ENCODE data around the gene SBF1.
"Not testable (repeated sequence)": the region's sequence is repeated elsewhere in the genome, so short reads cannot be mapped to it uniquely, and the experiment has no call there.

The SBF1 gene, protein sequence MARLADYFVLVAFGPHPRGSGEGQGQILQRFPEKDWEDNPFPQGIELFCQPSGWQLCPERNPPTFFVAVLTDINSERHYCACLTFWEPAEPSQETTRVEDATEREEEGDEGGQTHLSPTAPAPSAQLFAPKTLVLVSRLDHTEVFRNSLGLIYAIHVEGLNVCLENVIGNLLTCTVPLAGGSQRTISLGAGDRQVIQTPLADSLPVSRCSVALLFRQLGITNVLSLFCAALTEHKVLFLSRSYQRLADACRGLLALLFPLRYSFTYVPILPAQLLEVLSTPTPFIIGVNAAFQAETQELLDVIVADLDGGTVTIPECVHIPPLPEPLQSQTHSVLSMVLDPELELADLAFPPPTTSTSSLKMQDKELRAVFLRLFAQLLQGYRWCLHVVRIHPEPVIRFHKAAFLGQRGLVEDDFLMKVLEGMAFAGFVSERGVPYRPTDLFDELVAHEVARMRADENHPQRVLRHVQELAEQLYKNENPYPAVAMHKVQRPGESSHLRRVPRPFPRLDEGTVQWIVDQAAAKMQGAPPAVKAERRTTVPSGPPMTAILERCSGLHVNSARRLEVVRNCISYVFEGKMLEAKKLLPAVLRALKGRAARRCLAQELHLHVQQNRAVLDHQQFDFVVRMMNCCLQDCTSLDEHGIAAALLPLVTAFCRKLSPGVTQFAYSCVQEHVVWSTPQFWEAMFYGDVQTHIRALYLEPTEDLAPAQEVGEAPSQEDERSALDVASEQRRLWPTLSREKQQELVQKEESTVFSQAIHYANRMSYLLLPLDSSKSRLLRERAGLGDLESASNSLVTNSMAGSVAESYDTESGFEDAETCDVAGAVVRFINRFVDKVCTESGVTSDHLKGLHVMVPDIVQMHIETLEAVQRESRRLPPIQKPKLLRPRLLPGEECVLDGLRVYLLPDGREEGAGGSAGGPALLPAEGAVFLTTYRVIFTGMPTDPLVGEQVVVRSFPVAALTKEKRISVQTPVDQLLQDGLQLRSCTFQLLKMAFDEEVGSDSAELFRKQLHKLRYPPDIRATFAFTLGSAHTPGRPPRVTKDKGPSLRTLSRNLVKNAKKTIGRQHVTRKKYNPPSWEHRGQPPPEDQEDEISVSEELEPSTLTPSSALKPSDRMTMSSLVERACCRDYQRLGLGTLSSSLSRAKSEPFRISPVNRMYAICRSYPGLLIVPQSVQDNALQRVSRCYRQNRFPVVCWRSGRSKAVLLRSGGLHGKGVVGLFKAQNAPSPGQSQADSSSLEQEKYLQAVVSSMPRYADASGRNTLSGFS (N-terminal part only)

GRCh38 chr22:50474710-50475651 is at the start of gene SBF1:
SBF1 (minus strand) TSS chr22:50475035; CDS start chr22:50474840, 195 bp downstream.
- peak; percentile 76 to 83 for DNase-seq (ENCODE audit: low read depth in 2 of 2)

- DNase-seq (ENCODE audit: low read depth in 2 of 2), result no peak
Measured at GRCh38 chr22:50523806-50524675, 49.2 kb upstream of the SBF1 start.

DNA sequence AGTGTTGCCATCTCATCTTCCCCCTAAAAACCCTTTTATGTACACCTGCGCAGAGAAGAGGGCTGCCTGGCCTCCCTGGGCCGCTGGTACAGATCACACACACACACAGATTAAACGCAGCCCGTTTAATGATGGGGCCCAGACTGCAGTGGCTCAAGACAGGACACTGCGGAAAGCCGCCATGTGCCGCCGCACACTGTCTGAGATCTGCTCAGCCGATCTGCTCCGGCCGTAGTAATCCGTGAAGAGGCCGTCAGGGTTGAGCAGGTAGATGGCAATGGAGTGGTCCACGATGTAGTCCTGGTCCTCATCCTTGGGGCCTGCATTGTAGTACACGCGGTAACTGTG is 48.6 kb upstream of the SBF1 start:
- no peak for DNase-seq (ENCODE audit: low read depth in 2 of 2)

DNA sequence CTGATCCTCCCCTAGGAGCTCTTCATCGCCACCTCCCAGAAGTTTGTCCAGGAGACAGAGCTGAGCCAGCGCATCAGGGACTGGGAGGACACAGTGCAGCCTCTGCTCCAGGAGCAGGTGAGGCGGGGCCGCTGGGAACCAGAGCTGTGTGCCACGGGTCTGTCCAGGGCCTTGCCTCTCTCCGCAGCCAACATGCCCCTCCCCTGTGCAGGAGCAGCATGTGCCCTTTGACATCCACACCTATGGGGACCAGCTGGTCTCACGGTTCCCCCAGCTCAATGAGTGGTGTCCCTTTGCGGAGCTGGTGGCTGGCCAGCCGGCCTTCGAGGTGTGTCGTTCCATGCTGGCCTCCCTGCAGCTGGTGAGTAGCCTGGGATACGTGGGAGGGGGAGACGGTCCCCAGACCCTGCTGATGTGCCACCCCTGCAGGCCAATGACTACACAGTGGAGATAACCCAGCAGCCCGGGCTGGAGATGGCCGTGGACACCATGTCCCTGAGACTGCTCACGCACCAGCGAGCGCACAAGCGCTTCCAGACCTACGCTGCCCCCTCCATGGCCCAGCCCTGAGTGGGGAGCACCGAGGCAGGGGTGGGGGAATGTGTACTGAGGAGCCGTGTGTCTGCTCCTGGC is 48.1 kb upstream of the SBF1 start:
- no peak for DNase-seq (ENCODE audit: low read depth in 2 of 2)

- no peak for DNase-seq (ENCODE audit: low read depth in 2 of 2)
Measured at GRCh38 chr22:50522208-50522805, 47.5 kb upstream of the SBF1 start.

DNA sequence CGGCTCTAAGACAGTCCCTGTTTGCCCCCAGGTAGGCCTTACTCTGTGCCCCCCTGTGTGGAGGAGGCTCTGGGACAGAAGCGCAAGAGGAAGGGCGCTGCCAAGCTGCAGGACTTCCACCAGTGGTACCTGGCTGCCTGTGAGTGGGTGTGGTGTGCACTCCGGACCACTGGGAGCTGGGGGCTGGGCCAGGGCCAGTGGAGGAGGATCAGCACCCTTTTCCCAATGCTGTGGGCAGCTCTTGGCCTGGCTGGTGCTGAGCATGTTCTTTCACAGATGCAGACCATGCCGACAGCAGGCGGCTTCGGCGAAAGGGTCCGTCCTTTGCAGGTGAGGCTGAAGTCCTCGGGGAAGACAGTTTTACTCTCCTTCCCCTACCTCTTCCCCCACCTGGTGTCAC is 46.9 kb upstream of the SBF1 start:
- no peak for DNase-seq (ENCODE audit: low read depth in 2 of 2)

DNA sequence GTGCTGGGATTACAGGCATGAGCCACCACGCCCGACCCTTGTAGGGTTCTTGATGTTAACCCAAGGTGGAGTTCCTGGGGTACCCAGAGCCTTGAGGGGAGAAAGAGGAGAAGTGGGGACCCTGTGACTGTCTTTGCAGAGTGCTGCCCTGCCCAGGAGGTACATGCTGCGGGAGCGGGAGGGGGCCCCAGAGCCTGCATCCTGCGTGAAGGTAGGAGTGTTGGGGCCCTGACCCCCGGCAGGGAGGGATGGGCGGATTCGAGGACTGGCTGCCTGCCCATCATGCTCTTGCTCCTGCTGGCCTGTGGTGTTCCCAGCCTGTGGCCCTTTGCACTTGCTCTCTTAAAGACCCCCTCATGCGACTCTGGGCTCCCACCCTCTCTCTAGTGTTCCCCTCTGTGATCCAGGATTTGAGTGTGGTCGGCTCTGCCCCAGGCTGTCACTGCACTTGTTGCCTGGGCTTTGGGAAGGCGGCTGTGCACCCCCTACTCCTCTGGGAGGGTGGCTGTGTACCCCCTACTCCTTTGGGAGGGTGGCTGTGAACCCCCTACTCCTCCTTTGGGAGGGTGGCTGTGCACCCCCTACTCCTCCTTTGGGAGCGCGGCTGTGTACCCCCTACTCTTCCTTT is 46.1 kb upstream of the SBF1 start:
- no peak for DNase-seq (ENCODE audit: low read depth in 2 of 2)

DNA sequence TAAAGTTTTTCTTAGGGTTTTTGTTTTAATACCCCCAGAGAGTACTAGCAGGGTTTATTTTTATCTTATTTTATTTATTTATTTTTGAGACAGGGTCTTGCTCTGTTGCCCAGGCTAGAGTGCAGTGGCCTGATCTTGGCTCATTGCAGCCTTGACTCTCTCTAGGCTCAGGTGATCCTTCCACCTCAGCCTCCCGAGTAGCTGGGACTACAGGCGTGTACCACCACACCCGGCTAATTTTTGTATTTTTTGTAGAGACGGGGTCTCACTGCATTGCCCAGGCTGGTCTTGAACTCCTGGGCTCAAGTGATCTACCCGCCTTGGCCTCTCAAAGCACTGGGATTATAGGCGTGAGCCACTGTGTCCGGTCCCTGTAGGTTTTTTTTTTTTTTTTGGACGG is 45.3 kb upstream of the SBF1 start:
- DNase-seq (ENCODE audit: low read depth in 2 of 2), result not testable (repeated sequence)

DNA sequence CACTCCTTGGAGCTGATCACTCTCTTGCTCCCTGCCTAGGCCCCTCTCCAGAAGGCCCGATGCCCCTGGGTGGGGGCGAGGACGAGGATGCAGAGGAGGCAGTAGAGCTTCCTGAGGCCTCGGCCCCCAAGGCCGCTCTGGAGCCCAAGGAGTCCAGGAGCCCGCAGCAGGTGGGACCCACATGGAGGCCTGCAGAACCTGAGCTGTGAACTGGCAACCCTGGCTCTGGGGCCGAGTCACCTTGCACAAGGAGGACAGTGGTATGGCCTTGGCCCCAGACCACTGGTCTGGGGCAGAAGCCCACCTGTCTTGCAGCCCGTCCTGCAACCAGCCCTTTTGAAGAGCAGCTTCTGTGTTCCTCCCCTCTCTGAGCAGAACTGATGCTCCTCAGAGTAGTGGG is 44.3 kb upstream of the SBF1 start:
- DNase-seq (ENCODE audit: low read depth in 2 of 2), result no peak

DNA sequence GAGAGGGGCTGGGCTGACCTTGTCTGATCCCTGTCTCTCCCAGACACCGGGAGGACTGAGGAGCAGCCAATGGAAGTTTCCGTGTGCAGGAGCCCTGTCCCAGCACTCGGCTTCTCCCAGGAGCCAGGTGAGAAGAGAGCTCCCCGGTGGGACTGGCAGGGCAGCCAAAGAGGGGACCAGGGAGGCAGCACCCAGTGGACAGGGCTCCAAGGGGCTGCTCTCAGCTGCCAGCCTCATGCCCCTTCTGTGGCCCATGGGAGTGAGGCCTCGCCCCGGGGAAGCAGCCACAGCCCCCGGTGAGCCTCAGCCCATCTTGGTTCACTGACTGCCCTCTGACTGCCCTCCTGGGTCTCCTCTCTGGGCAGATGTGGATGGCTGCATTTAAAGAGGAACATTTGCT is 43.8 kb upstream of the SBF1 start:
- DNase-seq (ENCODE audit: low read depth in 2 of 2), result no peak

- DNase-seq (ENCODE audit: low read depth in 2 of 2), result no peak
Measured at GRCh38 chr22:50517495-50518260, 42.8 kb upstream of the SBF1 start.

DNA sequence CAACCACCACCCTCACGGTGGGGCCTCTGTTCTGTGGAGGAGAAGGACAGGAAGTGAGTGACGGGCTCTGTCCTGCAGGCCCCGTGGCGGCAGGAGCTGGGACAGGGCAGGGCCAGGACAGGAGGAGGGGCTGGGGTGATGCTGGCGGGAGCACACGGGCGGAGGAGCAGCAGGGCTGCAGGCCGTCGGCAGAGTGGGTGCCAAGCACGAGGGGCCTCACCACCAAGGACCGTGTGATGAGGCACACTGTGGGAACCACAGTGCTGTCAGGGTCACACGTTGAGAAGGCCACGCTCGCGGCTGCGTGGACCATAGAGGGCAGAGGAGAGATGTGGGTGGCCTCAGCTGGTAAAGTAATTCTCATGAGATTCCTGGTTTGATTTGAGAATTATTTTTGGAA is 42.1 kb upstream of the SBF1 start:
- DNase-seq (ENCODE audit: low read depth in 2 of 2), result no peak

GRCh38 chr22:50516068-50516467 is 41.2 kb upstream of the SBF1 start:
- no peak for DNase-seq (ENCODE audit: low read depth in 2 of 2)

GRCh38 chr22:50513175-50513574 is 38.3 kb upstream of the SBF1 start:
- no peak for DNase-seq (ENCODE audit: low read depth in 2 of 2)

GRCh38 chr22:50508897-50509296 is 34.1 kb upstream of the SBF1 start:
- no peak for DNase-seq (ENCODE audit: low read depth in 2 of 2)

- peak; percentile 97 to 98 for DNase-seq (ENCODE audit: low read depth in 2 of 2)
Measured at GRCh38 chr22:50507991-50508884, 33.4 kb upstream of the SBF1 start, which contains the start of gene NCAPH2. NCAPH2 (plus strand) TSS chr22:50508224; CDS start chr22:50508338, 114 bp downstream.
